SK-N-SH (cell line): ENCODE data around the gene MSL3. TPM values are rescaled to one million over a fixed set of nuclear protein-coding genes. Genes with fewer than 3 reads are reported as not detected.

Experiments
- CTCF ChIA-PET: fragments of 300-600, 350-600 bp; formaldehyde crosslinking; extraction: SDS; loops from one replicate; lab custom pipeline; 2021; lab: Yijun Ruan, JAX
- POLR2A ChIA-PET: fragments of 350-600 bp; sonication (Branson Sonifier 250); formaldehyde crosslinking; extraction: SDS; loops from one replicate; lab custom pipeline; 2020; ENCODE audit warnings: antibody characterized with exemption, inconsistent platforms; lab: Yijun Ruan, JAX
- DNase-seq: peaks from one replicate; pipeline ENCODE4 v3.0.0; 2012
- H2AFZ ChIP-seq: fragments of 200-600 bp; sonication (generic); 2 replicates; pipeline ENCODE4 v1.8.1; 2016; ENCODE audit warnings: antibody characterized with exemption, mild to moderate bottlenecking, low read depth
- H3F3A ChIP-seq: fragments of 200-600 bp; sonication (generic); replicated peaks from 2 replicates; pipeline ENCODE3; 2016; ENCODE audit warnings: antibody characterized with exemption, mild to moderate bottlenecking; ENCODE audit not compliant: insufficient read depth
- H3K27ac ChIP-seq, 2 experiments: fragments of 200-500 bp in 1 of 2; fragments of 200-600 bp in 1 of 2; sonication (Bioruptor generic) in 1 of 2; sonication (generic), shearing (Covaris generic) in 1 of 2; 2 replicates each; pipeline versions ENCODE4 v1.5.1 to v1.6.1; 2014 to 2016; ENCODE audit warnings: low read depth in 2 of 2, inconsistent platforms in 1 of 2, low read length in 1 of 2, mild to moderate bottlenecking in 1 of 2, mixed read lengths in 1 of 2
- H3K27me3 ChIP-seq: fragments of 200-600 bp; sonication (generic), shearing (Covaris generic); 2 replicates; pipeline ENCODE4 v1.6.1; 2016; ENCODE audit warnings: mixed run types; ENCODE audit not compliant: insufficient read depth
- H3K36me3 ChIP-seq, 2 experiments: fragments of 200-500 bp in 1 of 2; fragments of 200-600 bp in 1 of 2; sonication (Bioruptor generic) in 1 of 2; sonication (generic) in 1 of 2; replicated peaks in 1 of 2; 2 replicates each; pipeline versions ENCODE3 to v1.5.1; 2014 to 2016; ENCODE audit warnings: low read length in 1 of 2, mild to moderate bottlenecking in 1 of 2; ENCODE audit not compliant: insufficient read depth in 2 of 2, control insufficient read depth in 1 of 2
- H3K4me1 ChIP-seq, 2 experiments: fragments of 200-500 bp in 1 of 2; fragments of 200-600 bp in 1 of 2; sonication (Bioruptor generic) in 1 of 2; sonication (generic), shearing (Covaris generic) in 1 of 2; 2 replicates each; pipeline versions ENCODE4 v1.5.1 to v1.6.1; 2014 to 2016; ENCODE audit warnings: low read depth in 1 of 2, low read length in 1 of 2, mixed run types in 1 of 2; ENCODE audit not compliant: insufficient read depth in 2 of 2, control insufficient read depth in 1 of 2
- H3K4me2 ChIP-seq: fragments of 200-600 bp; sonication (generic), shearing (Covaris generic); 2 replicates; pipeline ENCODE4 v1.6.1; 2017; ENCODE audit warnings: mixed run types
- H3K4me3 ChIP-seq, 2 experiments: fragments of 200-500 bp in 1 of 2; fragments of 200-600 bp in 1 of 2; sonication (Bioruptor generic) in 1 of 2; sonication (generic), shearing (Covaris generic) in 1 of 2; 2 replicates each; pipeline versions ENCODE4 v1.5.1 to v1.8.1; 2014 to 2016; ENCODE audit warnings: low read depth in 2 of 2, inconsistent platforms in 1 of 2, low read length in 1 of 2, mild to moderate bottlenecking in 1 of 2, mixed read lengths in 1 of 2, moderate library complexity in 1 of 2
- H3K79me2 ChIP-seq: fragments of 200-600 bp; sonication (generic); 2 replicates; pipeline ENCODE4 v1.8.1; 2017; ENCODE audit warnings: mild to moderate bottlenecking; ENCODE audit not compliant: insufficient read depth
- H3K9ac ChIP-seq: fragments of 200-600 bp; sonication (generic); 2 replicates; pipeline ENCODE4 v1.6.1; 2017; ENCODE audit warnings: mixed run types
- H3K9me2 ChIP-seq: fragments of 200-600 bp; sonication (generic); 2 replicates; pipeline ENCODE4 v1.6.1; 2017; ENCODE audit warnings: mixed run types
- H3K9me3 ChIP-seq: fragments of 200-600 bp; sonication (generic); 2 replicates; pipeline ENCODE4 v1.6.1; 2017; ENCODE audit warnings: mixed run types, mild to moderate bottlenecking, moderate library complexity
- H4K20me1 ChIP-seq: fragments of 200-600 bp; sonication (generic); 2 replicates; pipeline ENCODE4 v1.6.1; 2017; ENCODE audit warnings: mild to moderate bottlenecking, mixed run types; ENCODE audit not compliant: insufficient read depth
- EP300 ChIP-seq, 2 experiments: IDR thresholded peaks; 2 replicates each; pipeline versions ENCODE4 v1.4.0 to v1.6.1; 2012; ENCODE audit warnings: borderline replicate concordance in 1 of 2, low read depth in 1 of 2, low read length in 1 of 2
- FOSL2 ChIP-seq: IDR thresholded peaks from 2 replicates; pipeline ENCODE4 v1.4.0; 2012; ENCODE audit warnings: low read depth, mild to moderate bottlenecking, moderate library complexity, borderline replicate concordance
- GABPA ChIP-seq: IDR thresholded peaks from 2 replicates; pipeline ENCODE4 v1.4.0; 2012; ENCODE audit warnings: low read depth, mild to moderate bottlenecking
- JUND ChIP-seq: IDR thresholded peaks from 2 replicates; pipeline ENCODE4 v1.4.0; 2012
- MXI1 ChIP-seq: IDR thresholded peaks from 2 replicates; pipeline ENCODE4 v1.6.1; 2012; ENCODE audit warnings: mild to moderate bottlenecking, low read depth, low read length, improper control_type of control experiment
- NRF1 ChIP-seq: IDR thresholded peaks from 2 replicates; pipeline ENCODE4 v1.6.1; 2012; ENCODE audit warnings: low read depth, mild to moderate bottlenecking, low read length
- RCOR1 ChIP-seq: fragments of 150-350 bp; IDR thresholded peaks from 2 replicates; pipeline ENCODE4 v1.6.1; 2017; ENCODE audit warnings: antibody characterized with exemption, low read length
- SMC3 ChIP-seq: IDR thresholded peaks from 2 replicates; pipeline ENCODE4 v1.6.1; 2012; ENCODE audit warnings: low read depth, low read length, improper control_type of control experiment
- TAF1 ChIP-seq: IDR thresholded peaks from 2 replicates; pipeline ENCODE4 v1.6.1; 2012; ENCODE audit warnings: low read depth, mild to moderate bottlenecking, low read length, moderate library complexity, borderline replicate concordance
- TCF12 ChIP-seq: IDR thresholded peaks from 2 replicates; pipeline ENCODE4 v1.4.0; 2012
- TEAD4 ChIP-seq: IDR thresholded peaks from 2 replicates; pipeline ENCODE4 v1.4.0; 2012; ENCODE audit warnings: mild to moderate bottlenecking, borderline replicate concordance; ENCODE audit not compliant: insufficient read depth
- WGBS: methylation state at CpG from one replicate; pipeline ENCODE4 v1.1.6; 2017; ENCODE audit warnings: low lambda C conversion rate; 5-methylcytosine and 5-hydroxymethylcytosine counted together
- polyA plus RNA-seq, 3 experiments: library from polyadenylated mRNA; depleted of rRNA; stranded (reverse); fragments of >200 nt; gene quantifications; 2 replicates each; pipeline ENCODE4 v1.2.3, GENCODE V29; 2012
- TF ChIP-seq, protein P1 (sequence below): IDR thresholded peaks from 2 replicates; pipeline ENCODE4 v1.4.0; 2012; ENCODE audit warnings: low read depth, borderline replicate concordance
- TF ChIP-seq, protein P2 (sequence below): IDR thresholded peaks from 2 replicates; pipeline ENCODE4 v1.6.1; 2012; ENCODE audit warnings: mild to moderate bottlenecking, low read depth, low read length, moderate library complexity
- TF ChIP-seq, protein P3 (sequence below): fragments of 150-350 bp; IDR thresholded peaks from 2 replicates; pipeline ENCODE4 v1.6.1; 2016; ENCODE audit warnings: mild to moderate bottlenecking, low read depth, low read length
- TF ChIP-seq, protein P4 (sequence below): fragments of 200-600 bp; sonication (generic); IDR thresholded peaks from 2 replicates; pipeline ENCODE4 v1.6.1; 2017; ENCODE audit warnings: antibody characterized with exemption, mild to moderate bottlenecking, moderate library complexity

MSL3 gene
- polyA plus RNA-seq, 1 of the 3 experiments (the other 2 are of a cell fraction) = 21.8 TPM

DNA sequence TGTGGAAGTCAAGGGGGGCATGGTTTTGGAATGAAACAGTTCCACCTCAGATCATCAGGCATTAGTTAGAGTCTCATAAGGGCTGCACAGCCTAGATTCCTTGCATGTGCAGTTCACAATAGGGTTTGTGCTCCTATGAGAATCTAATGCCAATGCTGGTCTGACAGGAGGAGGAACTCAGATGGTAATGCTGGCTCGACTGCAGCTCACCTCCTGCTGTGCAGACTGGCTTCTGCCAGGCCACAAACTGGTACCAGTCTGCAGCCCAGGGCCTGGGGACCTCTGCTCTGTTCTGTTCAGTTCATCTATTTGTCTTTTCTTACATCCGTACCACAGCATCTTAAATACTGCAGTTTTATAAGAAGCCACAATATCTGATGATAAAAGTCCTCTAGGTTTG lies 12.2 kb upstream of the MSL3 start:
- no peaks in the 10 kb centered on the region for H4K20me1 ChIP-seq
- WGBS = 12% methylated on average over 2 of the region's 2 CpGs
- no peak overlapping the region for H2AFZ ChIP-seq
- peaks cover 10% of the 10 kb centered on the region; the same call in 1 of the 2 replicates for H3K27me3 ChIP-seq
- POLR2A ChIA-PET = no interaction called here
- TF ChIP-seq, protein P1, sequence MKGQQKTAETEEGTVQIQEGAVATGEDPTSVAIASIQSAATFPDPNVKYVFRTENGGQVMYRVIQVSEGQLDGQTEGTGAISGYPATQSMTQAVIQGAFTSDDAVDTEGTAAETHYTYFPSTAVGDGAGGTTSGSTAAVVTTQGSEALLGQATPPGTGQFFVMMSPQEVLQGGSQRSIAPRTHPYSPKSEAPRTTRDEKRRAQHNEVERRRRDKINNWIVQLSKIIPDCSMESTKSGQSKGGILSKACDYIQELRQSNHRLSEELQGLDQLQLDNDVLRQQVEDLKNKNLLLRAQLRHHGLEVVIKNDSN = no peak
- TF ChIP-seq EP300 (IDR thresholded peaks at IDR 0.05; ENCODE audit: borderline replicate concordance in 1 of 2, low read depth in 1 of 2, low read length in 1 of 2) (no peak), TCF12 (no peak), JUND (no peak), FOSL2 (no peak), GABPA (no peak), SMC3 (no peak), MXI1 (no peak)
- TF ChIP-seq, protein P2, sequence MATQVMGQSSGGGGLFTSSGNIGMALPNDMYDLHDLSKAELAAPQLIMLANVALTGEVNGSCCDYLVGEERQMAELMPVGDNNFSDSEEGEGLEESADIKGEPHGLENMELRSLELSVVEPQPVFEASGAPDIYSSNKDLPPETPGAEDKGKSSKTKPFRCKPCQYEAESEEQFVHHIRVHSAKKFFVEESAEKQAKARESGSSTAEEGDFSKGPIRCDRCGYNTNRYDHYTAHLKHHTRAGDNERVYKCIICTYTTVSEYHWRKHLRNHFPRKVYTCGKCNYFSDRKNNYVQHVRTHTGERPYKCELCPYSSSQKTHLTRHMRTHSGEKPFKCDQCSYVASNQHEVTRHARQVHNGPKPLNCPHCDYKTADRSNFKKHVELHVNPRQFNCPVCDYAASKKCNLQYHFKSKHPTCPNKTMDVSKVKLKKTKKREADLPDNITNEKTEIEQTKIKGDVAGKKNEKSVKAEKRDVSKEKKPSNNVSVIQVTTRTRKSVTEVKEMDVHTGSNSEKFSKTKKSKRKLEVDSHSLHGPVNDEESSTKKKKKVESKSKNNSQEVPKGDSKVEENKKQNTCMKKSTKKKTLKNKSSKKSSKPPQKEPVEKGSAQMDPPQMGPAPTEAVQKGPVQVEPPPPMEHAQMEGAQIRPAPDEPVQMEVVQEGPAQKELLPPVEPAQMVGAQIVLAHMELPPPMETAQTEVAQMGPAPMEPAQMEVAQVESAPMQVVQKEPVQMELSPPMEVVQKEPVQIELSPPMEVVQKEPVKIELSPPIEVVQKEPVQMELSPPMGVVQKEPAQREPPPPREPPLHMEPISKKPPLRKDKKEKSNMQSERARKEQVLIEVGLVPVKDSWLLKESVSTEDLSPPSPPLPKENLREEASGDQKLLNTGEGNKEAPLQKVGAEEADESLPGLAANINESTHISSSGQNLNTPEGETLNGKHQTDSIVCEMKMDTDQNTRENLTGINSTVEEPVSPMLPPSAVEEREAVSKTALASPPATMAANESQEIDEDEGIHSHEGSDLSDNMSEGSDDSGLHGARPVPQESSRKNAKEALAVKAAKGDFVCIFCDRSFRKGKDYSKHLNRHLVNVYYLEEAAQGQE = no peak
- TF ChIP-seq, protein P3, sequence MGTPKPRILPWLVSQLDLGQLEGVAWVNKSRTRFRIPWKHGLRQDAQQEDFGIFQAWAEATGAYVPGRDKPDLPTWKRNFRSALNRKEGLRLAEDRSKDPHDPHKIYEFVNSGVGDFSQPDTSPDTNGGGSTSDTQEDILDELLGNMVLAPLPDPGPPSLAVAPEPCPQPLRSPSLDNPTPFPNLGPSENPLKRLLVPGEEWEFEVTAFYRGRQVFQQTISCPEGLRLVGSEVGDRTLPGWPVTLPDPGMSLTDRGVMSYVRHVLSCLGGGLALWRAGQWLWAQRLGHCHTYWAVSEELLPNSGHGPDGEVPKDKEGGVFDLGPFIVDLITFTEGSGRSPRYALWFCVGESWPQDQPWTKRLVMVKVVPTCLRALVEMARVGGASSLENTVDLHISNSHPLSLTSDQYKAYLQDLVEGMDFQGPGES = no peak
- no peaks in the 10 kb centered on the region for H3K4me1 ChIP-seq
- no peak overlapping the region for H3K4me2 ChIP-seq
- no peaks in the 10 kb centered on the region for H3K79me2 ChIP-seq
- no peak overlapping the region for H3K9ac ChIP-seq
- no peak overlapping the region for H3K27ac ChIP-seq
- CTCF ChIA-PET = interaction anchor here (0.7 kb wide), 1 partner anchor 193 kb away, joined by 3 read pairs; no protein-coding TSS in a partner anchor
- H3K9me3 ChIP-seq = no peaks in the 10 kb centered on the region
- no peaks in the 10 kb centered on the region for H3K9me2 ChIP-seq
- H3K36me3 ChIP-seq = no peaks in the 10 kb centered on the region
- no peak overlapping the region for H3K4me3 ChIP-seq
- no peaks in the 10 kb centered on the region for H3F3A ChIP-seq
- no peak for DNase-seq

DNA sequence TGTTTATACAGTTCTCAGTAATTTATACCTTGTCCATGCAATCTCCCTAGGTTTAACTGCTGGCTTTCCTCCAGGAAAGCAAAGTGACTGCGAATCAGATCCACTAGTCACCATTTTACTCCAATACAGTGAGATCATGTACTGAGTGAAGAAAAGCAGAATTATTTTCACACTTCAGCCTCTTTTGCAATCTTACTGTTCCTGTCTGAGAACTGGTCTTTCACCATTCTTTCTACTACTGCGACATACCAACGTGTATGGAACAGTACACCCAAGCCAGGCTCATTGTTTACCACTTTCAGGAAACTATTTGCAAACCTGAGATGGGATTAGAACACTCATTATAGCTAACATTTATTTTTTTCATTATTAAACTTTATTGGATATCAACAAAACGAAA lies 8.0 kb upstream of the MSL3 start:
- POLR2A ChIA-PET = no interaction called here
- no peak overlapping the region for H2AFZ ChIP-seq
- H3K9me2 ChIP-seq = no peaks in the 10 kb centered on the region
- H3K79me2 ChIP-seq = no peaks in the 10 kb centered on the region
- CTCF ChIA-PET = no interaction called here
- no peaks in the 10 kb centered on the region for H3K4me1 ChIP-seq
- H3K27ac ChIP-seq = no peak overlapping the region
- no peaks in the 10 kb centered on the region for H4K20me1 ChIP-seq
- peaks cover 18% of the 10 kb centered on the region for H3K27me3 ChIP-seq
- WGBS = 10% methylated on average over 4 of the region's 4 CpGs
- no peak overlapping the region for H3K9ac ChIP-seq
- no peak overlapping the region for H3K4me2 ChIP-seq
- H3K36me3 ChIP-seq = no peaks in the 10 kb centered on the region
- DNase-seq = no peak
- H3K4me3 ChIP-seq = no peak overlapping the region
- H3K9me3 ChIP-seq = no peaks in the 10 kb centered on the region
- no peaks in the 10 kb centered on the region for H3F3A ChIP-seq
- TF ChIP-seq TEAD4 = no peak
- TF ChIP-seq RCOR1 = no peak
- TF ChIP-seq TAF1 = no peak
- TF ChIP-seq NRF1 = no peak
- TF ChIP-seq, protein P4, sequence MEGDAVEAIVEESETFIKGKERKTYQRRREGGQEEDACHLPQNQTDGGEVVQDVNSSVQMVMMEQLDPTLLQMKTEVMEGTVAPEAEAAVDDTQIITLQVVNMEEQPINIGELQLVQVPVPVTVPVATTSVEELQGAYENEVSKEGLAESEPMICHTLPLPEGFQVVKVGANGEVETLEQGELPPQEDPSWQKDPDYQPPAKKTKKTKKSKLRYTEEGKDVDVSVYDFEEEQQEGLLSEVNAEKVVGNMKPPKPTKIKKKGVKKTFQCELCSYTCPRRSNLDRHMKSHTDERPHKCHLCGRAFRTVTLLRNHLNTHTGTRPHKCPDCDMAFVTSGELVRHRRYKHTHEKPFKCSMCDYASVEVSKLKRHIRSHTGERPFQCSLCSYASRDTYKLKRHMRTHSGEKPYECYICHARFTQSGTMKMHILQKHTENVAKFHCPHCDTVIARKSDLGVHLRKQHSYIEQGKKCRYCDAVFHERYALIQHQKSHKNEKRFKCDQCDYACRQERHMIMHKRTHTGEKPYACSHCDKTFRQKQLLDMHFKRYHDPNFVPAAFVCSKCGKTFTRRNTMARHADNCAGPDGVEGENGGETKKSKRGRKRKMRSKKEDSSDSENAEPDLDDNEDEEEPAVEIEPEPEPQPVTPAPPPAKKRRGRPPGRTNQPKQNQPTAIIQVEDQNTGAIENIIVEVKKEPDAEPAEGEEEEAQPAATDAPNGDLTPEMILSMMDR = no peak
